GM15510 (cell line): ENCODE data around the gene CD9.

Source experiments
- POLR2A ChIP-seq: IDR thresholded peaks from 3 replicates; pipeline ENCODE4 v1.6.1; 2011; ENCODE audit warnings: borderline replicate concordance; ENCODE audit not compliant: insufficient read length; ENCODE audit errors: extremely low read depth

Gene CD9

GRCh38 chr12:6241495-6241894 is 41.3 kb downstream of the CD9 start:
- TF ChIP-seq POLR2A, result no peak

- no peak for TF ChIP-seq POLR2A
Observed at GRCh38 chr12:6249580-6249979, 49.4 kb downstream of the CD9 start.

GRCh38 chr12:6250343-6250742 is 50.1 kb downstream of the CD9 start:
- TF ChIP-seq POLR2A, result no peak

- no peak for TF ChIP-seq POLR2A
Observed at GRCh38 chr12:6253278-6253677, 53.1 kb downstream of the CD9 start.

- TF ChIP-seq POLR2A, result no peak
Observed at GRCh38 chr12:6254491-6254890, 54.3 kb downstream of the CD9 start.

- no peak for TF ChIP-seq POLR2A
Observed at GRCh38 chr12:6257007-6257406, 56.8 kb downstream of the CD9 start.

GRCh38 chr12:6262211-6262610 is 62.0 kb downstream of the CD9 start:
- no peak for TF ChIP-seq POLR2A

GRCh38 chr12:6262623-6263022 is 62.4 kb downstream of the CD9 start:
- no peak for TF ChIP-seq POLR2A

GRCh38 chr12:6263931-6264330 is 63.7 kb downstream of the CD9 start:
- no peak for TF ChIP-seq POLR2A

GRCh38 chr12:6264402-6265037 is 64.3 kb downstream of the CD9 start:
- TF ChIP-seq POLR2A, result no peak

- no peak for TF ChIP-seq POLR2A
Observed at GRCh38 chr12:6265038-6265405, 64.8 kb downstream of the CD9 start.

GRCh38 chr12:6266541-6266966 is 66.4 kb downstream of the CD9 start:
- no peak for TF ChIP-seq POLR2A

GRCh38 chr12:6266971-6267721 is 66.9 kb downstream of the CD9 start:
- TF ChIP-seq POLR2A, result no peak

GRCh38 chr12:6268484-6269157 is 68.4 kb downstream of the CD9 start:
- no peak for TF ChIP-seq POLR2A

- no peak for TF ChIP-seq POLR2A
Observed at GRCh38 chr12:6269986-6270385, 69.8 kb downstream of the CD9 start.

GRCh38 chr12:6271281-6271680 is 71.1 kb downstream of the CD9 start:
- no peak for TF ChIP-seq POLR2A
